ENCODE measurements around the gene NR3C1.
"Not testable (repeated sequence)": the region's sequence is repeated elsewhere in the genome, so short reads cannot be mapped to it uniquely, and the experiment has no call there.

DNA sequence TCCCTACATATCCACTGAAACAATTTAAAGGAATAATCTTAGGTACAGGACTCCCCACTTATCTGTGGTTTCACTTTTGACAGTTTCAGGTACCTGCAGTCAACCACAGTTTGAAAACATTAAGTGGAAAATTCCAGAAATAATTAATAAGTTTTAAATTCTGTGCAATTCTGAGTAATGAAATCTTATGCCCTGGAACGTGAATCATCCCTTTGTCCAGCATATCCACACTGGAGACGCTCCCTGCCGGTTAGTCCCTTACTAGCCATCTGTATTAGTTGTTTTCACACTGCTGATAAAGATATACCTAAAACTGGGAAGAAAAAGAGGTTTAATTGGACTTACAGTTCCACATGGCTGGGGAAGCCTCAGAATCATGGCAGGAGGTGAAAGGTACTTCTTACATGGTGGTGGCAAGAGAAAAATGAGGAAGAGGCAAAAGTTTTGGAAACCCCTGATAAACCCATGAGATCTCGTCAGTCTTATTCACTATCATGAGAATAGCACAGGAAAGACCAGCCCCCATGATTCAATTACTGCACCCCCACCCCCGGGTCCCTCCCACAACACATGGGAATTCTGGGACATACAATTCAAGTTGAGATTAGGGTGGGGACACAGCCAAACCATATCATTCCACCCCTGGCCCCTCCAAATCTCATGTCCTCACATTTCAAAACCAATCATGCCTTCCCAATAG, 80.4 kb downstream of the NR3C1 start:
- TF ChIP-seq, protein P1, sequence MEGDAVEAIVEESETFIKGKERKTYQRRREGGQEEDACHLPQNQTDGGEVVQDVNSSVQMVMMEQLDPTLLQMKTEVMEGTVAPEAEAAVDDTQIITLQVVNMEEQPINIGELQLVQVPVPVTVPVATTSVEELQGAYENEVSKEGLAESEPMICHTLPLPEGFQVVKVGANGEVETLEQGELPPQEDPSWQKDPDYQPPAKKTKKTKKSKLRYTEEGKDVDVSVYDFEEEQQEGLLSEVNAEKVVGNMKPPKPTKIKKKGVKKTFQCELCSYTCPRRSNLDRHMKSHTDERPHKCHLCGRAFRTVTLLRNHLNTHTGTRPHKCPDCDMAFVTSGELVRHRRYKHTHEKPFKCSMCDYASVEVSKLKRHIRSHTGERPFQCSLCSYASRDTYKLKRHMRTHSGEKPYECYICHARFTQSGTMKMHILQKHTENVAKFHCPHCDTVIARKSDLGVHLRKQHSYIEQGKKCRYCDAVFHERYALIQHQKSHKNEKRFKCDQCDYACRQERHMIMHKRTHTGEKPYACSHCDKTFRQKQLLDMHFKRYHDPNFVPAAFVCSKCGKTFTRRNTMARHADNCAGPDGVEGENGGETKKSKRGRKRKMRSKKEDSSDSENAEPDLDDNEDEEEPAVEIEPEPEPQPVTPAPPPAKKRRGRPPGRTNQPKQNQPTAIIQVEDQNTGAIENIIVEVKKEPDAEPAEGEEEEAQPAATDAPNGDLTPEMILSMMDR (IDR thresholded peaks at IDR 0.05), result not testable (repeated sequence)
- TF ChIP-seq ZFX (IDR thresholded peaks at IDR 0.05; ENCODE audit: borderline replicate concordance), result not testable (repeated sequence)

All from 22Rv1 (cell line).